GM19395 (cell line): ENCODE data around the gene OR4D10.

Experiments
- ATAC-seq: cut with Tn5 transposase; IDR thresholded peaks from one replicate; pipeline ENCODE4 v1.9.1; 2021; ENCODE audit warnings: mild to moderate bottlenecking, moderate library complexity; ENCODE audit not compliant: unreplicated experiment

OR4D10 gene

DNA sequence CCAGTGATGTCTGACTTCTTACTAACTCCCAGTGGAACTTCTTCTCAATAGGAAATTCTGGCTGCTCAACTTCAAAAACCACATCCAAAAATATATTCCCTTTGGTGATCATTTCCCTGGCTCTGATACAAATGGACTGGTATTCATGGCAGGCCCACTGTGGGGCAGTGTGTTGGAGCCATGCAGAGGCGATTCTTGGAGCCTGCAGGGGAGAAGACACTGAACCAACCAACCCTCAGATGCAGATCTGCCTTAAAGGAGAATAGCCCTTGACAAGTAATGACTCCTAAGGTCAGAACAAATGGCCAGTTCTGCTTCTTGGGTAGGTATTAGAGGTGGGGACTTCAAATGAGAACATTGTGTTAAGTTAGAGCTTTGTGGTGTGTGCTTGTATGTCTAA, 50.4 kb downstream of the OR4D10 start:
- ATAC-seq = no peak

GRCh38 chr11:59528711-59529110, 55.6 kb downstream of the OR4D10 start:
- ATAC-seq = no peak
